ENCODE data around the gene FRMD3.

The FRMD3 gene

GRCh38 chr9:83560169-83560826 lies 22.1 kb upstream of the FRMD3 start:
- Histone ChIP-seq H2AFZ (ENCODE audit: low read length) (no peak overlapping the region), H3K4me3 (ENCODE audit: low read length, poor library complexity, severe bottlenecking) (no peak overlapping the region), H3K9me3 (ENCODE audit: insufficient read depth, low read depth, low read length) (no peaks in the 10 kb centered on the region), H3K36me3 (ENCODE audit: insufficient read depth, low read length) (0 out of 2 replicates have a peak, but pooled peaks cover 3% of the 10 kb centered on the region), H3K9me2 (replicated peaks; ENCODE audit: low read depth, low read length) (no peaks in the 10 kb centered on the region), H3K79me2 (ENCODE audit: insufficient read depth, low read length) (no peaks in the 10 kb centered on the region), H3K4me1 (ENCODE audit: insufficient read depth, low read length, poor library complexity, severe bottlenecking) (no peaks in the 10 kb centered on the region), H3K4me2 (ENCODE audit: low read depth, low read length, poor library complexity, severe bottlenecking) (no peak overlapping the region), H4K20me1 (ENCODE audit: insufficient read depth, low read length, poor library complexity, severe bottlenecking) (no peaks in the 10 kb centered on the region), H3K27me3 (ENCODE audit: insufficient read depth, low read length, poor library complexity, severe bottlenecking) (no peaks in the 10 kb centered on the region), H3K9ac (ENCODE audit: low read depth, low read length, poor library complexity, severe bottlenecking) (no peak overlapping the region), H3F3A (ENCODE audit: low read depth) (no peaks in the 10 kb centered on the region)
- TF ChIP-seq CTCF (conservative IDR thresholded peaks at IDR 0.05; ENCODE audit: low read length) (no peak), EZH2phosphoT487 (IDR thresholded peaks at IDR 0.05; ENCODE audit: borderline replicate concordance) (no peak)

GRCh38 chr9:83557771-83558170 lies 19.6 kb upstream of the FRMD3 start:
- no peak overlapping the region for H3K4me2 ChIP-seq (ENCODE audit: low read depth, low read length, poor library complexity, severe bottlenecking)
- no peaks in the 10 kb centered on the region for H3K79me2 ChIP-seq (ENCODE audit: insufficient read depth, low read length)
- no peaks in the 10 kb centered on the region for H3K9me3 ChIP-seq (ENCODE audit: insufficient read depth, low read depth, low read length)
- peaks cover 3% of the 10 kb centered on the region; the same call in 1 of the 2 replicates for H3K36me3 ChIP-seq (ENCODE audit: insufficient read depth, low read length)
- no peak overlapping the region for H2AFZ ChIP-seq (ENCODE audit: low read length)
- H3K4me3 ChIP-seq (ENCODE audit: low read length, poor library complexity, severe bottlenecking), result no peak overlapping the region
- H3K4me1 ChIP-seq (ENCODE audit: insufficient read depth, low read length, poor library complexity, severe bottlenecking), result no peaks in the 10 kb centered on the region
- no peak overlapping the region for H3K9ac ChIP-seq (ENCODE audit: low read depth, low read length, poor library complexity, severe bottlenecking)
- H4K20me1 ChIP-seq (ENCODE audit: insufficient read depth, low read length, poor library complexity, severe bottlenecking), result no peaks in the 10 kb centered on the region
- no peaks in the 10 kb centered on the region for H3F3A ChIP-seq (ENCODE audit: low read depth)
- H3K27me3 ChIP-seq (ENCODE audit: insufficient read depth, low read length, poor library complexity, severe bottlenecking), result no peaks in the 10 kb centered on the region
- no peaks in the 10 kb centered on the region for H3K9me2 ChIP-seq (replicated peaks; ENCODE audit: low read depth, low read length)
- TF ChIP-seq CTCF (conservative IDR thresholded peaks at IDR 0.05; ENCODE audit: low read length) (no peak), EZH2phosphoT487 (IDR thresholded peaks at IDR 0.05; ENCODE audit: borderline replicate concordance) (no peak)

- no peaks in the 10 kb centered on the region for H3K9me3 ChIP-seq (ENCODE audit: insufficient read depth, low read depth, low read length)
- no peaks in the 10 kb centered on the region for H3K27me3 ChIP-seq (ENCODE audit: insufficient read depth, low read length, poor library complexity, severe bottlenecking)
- TF ChIP-seq CTCF (conservative IDR thresholded peaks at IDR 0.05; ENCODE audit: low read length) (no peak), EZH2phosphoT487 (IDR thresholded peaks at IDR 0.05; ENCODE audit: borderline replicate concordance) (no peak)
- H3K4me3 ChIP-seq (ENCODE audit: low read length, poor library complexity, severe bottlenecking), result no peak overlapping the region
- no peaks in the 10 kb centered on the region for H3F3A ChIP-seq (ENCODE audit: low read depth)
- H3K4me2 ChIP-seq (ENCODE audit: low read depth, low read length, poor library complexity, severe bottlenecking), result no peak overlapping the region
- H2AFZ ChIP-seq (ENCODE audit: low read length), result no peak overlapping the region
- no peaks in the 10 kb centered on the region for H4K20me1 ChIP-seq (ENCODE audit: insufficient read depth, low read length, poor library complexity, severe bottlenecking)
- H3K36me3 ChIP-seq (ENCODE audit: insufficient read depth, low read length), result peaks cover 3% of the 10 kb centered on the region; the same call in 1 of the 2 replicates
- no peak overlapping the region for H3K9ac ChIP-seq (ENCODE audit: low read depth, low read length, poor library complexity, severe bottlenecking)
- H3K4me1 ChIP-seq (ENCODE audit: insufficient read depth, low read length, poor library complexity, severe bottlenecking), result no peaks in the 10 kb centered on the region
- H3K9me2 ChIP-seq (replicated peaks; ENCODE audit: low read depth, low read length), result no peaks in the 10 kb centered on the region
- H3K79me2 ChIP-seq (ENCODE audit: insufficient read depth, low read length), result no peaks in the 10 kb centered on the region
Observed at GRCh38 chr9:83557317-83557716, 19.1 kb upstream of the FRMD3 start.
